Choroid plexus epithelial cell (primary cell): ENCODE measurements around the gene RPL5.

ENCODE experiments used
- DNase-seq: peaks from one replicate; pipeline ENCODE4 v3.0.0-alpha.2; 2010; ENCODE audit warnings: low read depth
- H3K4me3 ChIP-seq: 2 replicates; pipeline ENCODE4 v1.5.1; 2011; ENCODE audit warnings: low read depth, mild to moderate bottlenecking, control low read depth, low read length, moderate library complexity
- CTCF ChIP-seq: conservative IDR thresholded peaks from 2 replicates; pipeline ENCODE4 v1.5.1; 2011; ENCODE audit warnings: low read depth, mild to moderate bottlenecking, control low read depth, inconsistent platforms, low read length, moderate library complexity

The RPL5 gene

GRCh38 chr1:92843429-92844352, 11.9 kb downstream of the RPL5 start:
- no peak for TF ChIP-seq CTCF
- H3K4me3 ChIP-seq: no peak overlapping the region
- DNase-seq: no peak

- no peak for DNase-seq
- H3K4me3 ChIP-seq: no peak overlapping the region
- no peak for TF ChIP-seq CTCF
Observed at GRCh38 chr1:92844439-92844838, 12.6 kb downstream of the RPL5 start.

- DNase-seq: no peak
- no peak for TF ChIP-seq CTCF
Observed at GRCh38 chr1:92845908-92846307, 14.1 kb downstream of the RPL5 start.

GRCh38 chr1:92848201-92848600, 16.4 kb downstream of the RPL5 start:
- TF ChIP-seq CTCF: no peak
- H3K4me3 ChIP-seq: no peak overlapping the region
- no peak for DNase-seq

More at GRCh38 chr1:92845908-92846307, 14.1 kb downstream of the RPL5 start:
- no peak overlapping the region for H3K4me3 ChIP-seq

- TF ChIP-seq CTCF: no peak
- no peak for DNase-seq
Observed at GRCh38 chr1:92850019-92850418, 18.2 kb downstream of the RPL5 start.

GRCh38 chr1:92851729-92852128, 19.9 kb downstream of the RPL5 start:
- DNase-seq: no peak
- H3K4me3 ChIP-seq: no peak overlapping the region
- no peak for TF ChIP-seq CTCF

More at GRCh38 chr1:92850019-92850418, 18.2 kb downstream of the RPL5 start:
- H3K4me3 ChIP-seq: no peak overlapping the region

- no peak for TF ChIP-seq CTCF
- H3K4me3 ChIP-seq: no peak overlapping the region
- no peak for DNase-seq
Observed at GRCh38 chr1:92853299-92853698, 21.5 kb downstream of the RPL5 start.
